ENCODE data around the gene ASMT. TPM values are rescaled to one million over a fixed set of nuclear protein-coding genes. Genes with fewer than 3 reads are reported as not detected.

Gene ASMT
- total RNA-seq, 1 experiment from 2014 or later, result not detected

- DNase-seq (ENCODE audit: low read depth, low spot score) (no peak), ATAC-seq (no peak)
- H3K4me3 ChIP-seq (replicated peaks in 1 of 2; ENCODE audit: low read depth in 1 of 2, low read length in 2 of 2), result no peak overlapping the region
- CTCF ChIA-PET, result no interaction called here
- H3K9me3 ChIP-seq (ENCODE audit: control insufficient read depth in 1 of 2, insufficient read depth in 1 of 2, low read depth in 1 of 2, low read length in 2 of 2), result no peaks in the 10 kb centered on the region
- no peak overlapping the region for H3K4me2 ChIP-seq (ENCODE audit: low read length)
- no peak overlapping the region for H3K27ac ChIP-seq (ENCODE audit: low read depth, low read length)
- no peaks in the 10 kb centered on the region for H3K79me2 ChIP-seq (ENCODE audit: insufficient read depth, low read length)
- intact Hi-C loops (cut with micrococcal nuclease), result no loop called here
- no peak overlapping the region for H3K9ac ChIP-seq (ENCODE audit: low read length)
- no TSS peak for BruUV-seq (replicated peaks)
- POLR2A ChIA-PET, result no interaction called here
- H2AFZ ChIP-seq (ENCODE audit: low read depth, low read length, poor library complexity, severe bottlenecking), result no peak overlapping the region
- H4K20me1 ChIP-seq (ENCODE audit: insufficient read depth), result no peaks in the 10 kb centered on the region
- no peaks in the 10 kb centered on the region for H3K36me3 ChIP-seq (ENCODE audit: control insufficient read depth in 1 of 2, insufficient read depth in 2 of 2, low read length in 2 of 2)
- RAD21 ChIA-PET (ENCODE audit: low non-redundant PET in 1 of 2, low total read pairs in 2 of 2, uncharacterized antibody in 2 of 2, unreplicated experiment in 2 of 2), result no interaction called here
- no peaks in the 10 kb centered on the region for H3K27me3 ChIP-seq (ENCODE audit: insufficient read depth, low read length)
- TF ChIP-seq EGR1 (IDR thresholded peaks at IDR 0.05; ENCODE audit: low read depth), result no peak
- TF ChIP-seq EZH2phosphoT487 (IDR thresholded peaks at IDR 0.05; ENCODE audit: borderline replicate concordance), result no peak
- no peak for TF ChIP-seq ZNF274 (IDR thresholded peaks at IDR 0.05; ENCODE audit: low read depth, low read length)
- no peak for TF ChIP-seq CBX3 (IDR thresholded peaks at IDR 0.05; ENCODE audit: low read depth)
- TF ChIP-seq YY1 (IDR thresholded peaks at IDR 0.05; ENCODE audit: extremely low read depth, insufficient replicate concordance, low read depth, low read length), result no peak
- no peak for TF ChIP-seq TCF7L2 (IDR thresholded peaks at IDR 0.05; ENCODE audit: borderline replicate concordance, extremely low read depth, insufficient read depth, insufficient read length)
- TF ChIP-seq, protein P1, sequence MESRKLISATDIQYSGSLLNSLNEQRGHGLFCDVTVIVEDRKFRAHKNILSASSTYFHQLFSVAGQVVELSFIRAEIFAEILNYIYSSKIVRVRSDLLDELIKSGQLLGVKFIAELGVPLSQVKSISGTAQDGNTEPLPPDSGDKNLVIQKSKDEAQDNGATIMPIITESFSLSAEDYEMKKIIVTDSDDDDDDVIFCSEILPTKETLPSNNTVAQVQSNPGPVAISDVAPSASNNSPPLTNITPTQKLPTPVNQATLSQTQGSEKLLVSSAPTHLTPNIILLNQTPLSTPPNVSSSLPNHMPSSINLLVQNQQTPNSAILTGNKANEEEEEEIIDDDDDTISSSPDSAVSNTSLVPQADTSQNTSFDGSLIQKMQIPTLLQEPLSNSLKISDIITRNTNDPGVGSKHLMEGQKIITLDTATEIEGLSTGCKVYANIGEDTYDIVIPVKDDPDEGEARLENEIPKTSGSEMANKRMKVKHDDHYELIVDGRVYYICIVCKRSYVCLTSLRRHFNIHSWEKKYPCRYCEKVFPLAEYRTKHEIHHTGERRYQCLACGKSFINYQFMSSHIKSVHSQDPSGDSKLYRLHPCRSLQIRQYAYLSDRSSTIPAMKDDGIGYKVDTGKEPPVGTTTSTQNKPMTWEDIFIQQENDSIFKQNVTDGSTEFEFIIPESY (IDR thresholded peaks at IDR 0.05; ENCODE audit: extremely low read depth, insufficient replicate concordance, low read length), result no peak
- TF ChIP-seq, protein P2, sequence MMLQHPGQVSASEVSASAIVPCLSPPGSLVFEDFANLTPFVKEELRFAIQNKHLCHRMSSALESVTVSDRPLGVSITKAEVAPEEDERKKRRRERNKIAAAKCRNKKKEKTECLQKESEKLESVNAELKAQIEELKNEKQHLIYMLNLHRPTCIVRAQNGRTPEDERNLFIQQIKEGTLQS (IDR thresholded peaks at IDR 0.05), result no peak
- TF ChIP-seq CTCF (IDR thresholded peaks at IDR 0.05 in 2 of 3, conservative IDR thresholded peaks at IDR 0.05 in 1 of 3; ENCODE audit: borderline replicate concordance in 1 of 3, insufficient read depth in 1 of 3, low read depth in 2 of 3, low read length in 2 of 3), result no peak
- no peak for TF ChIP-seq ELF1 (IDR thresholded peaks at IDR 0.05; ENCODE audit: borderline replicate concordance, low read depth)
- TF ChIP-seq, protein P3, sequence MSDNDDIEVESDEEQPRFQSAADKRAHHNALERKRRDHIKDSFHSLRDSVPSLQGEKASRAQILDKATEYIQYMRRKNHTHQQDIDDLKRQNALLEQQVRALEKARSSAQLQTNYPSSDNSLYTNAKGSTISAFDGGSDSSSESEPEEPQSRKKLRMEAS (IDR thresholded peaks at IDR 0.05), result no peak
- no peak for TF ChIP-seq FOSL1 (IDR thresholded peaks at IDR 0.05; ENCODE audit: low read depth)
- TF ChIP-seq ZFX (IDR thresholded peaks at IDR 0.05), result no peak
- TF ChIP-seq POLR2A (IDR thresholded peaks at IDR 0.05; ENCODE audit: borderline replicate concordance, extremely low read depth, insufficient read depth, insufficient read length), result no peak
- TF ChIP-seq SP1 (IDR thresholded peaks at IDR 0.05; ENCODE audit: low read depth), result no peak
- TF ChIP-seq CEBPB (IDR thresholded peaks at IDR 0.05; ENCODE audit: low read depth), result no peak
- no peak for TF ChIP-seq POLR2AphosphoS5 (IDR thresholded peaks at IDR 0.05; ENCODE audit: low read depth, low read length)
- TF ChIP-seq RAD21 (IDR thresholded peaks at IDR 0.05; ENCODE audit: low read depth), result no peak
- no peaks in the 10 kb centered on the region for H3K9me2 ChIP-seq (ENCODE audit: insufficient read depth)
- H3K4me1 ChIP-seq (ENCODE audit: control insufficient read depth in 1 of 2, insufficient read depth in 2 of 2, low read length in 2 of 2), result no peaks in the 10 kb centered on the region
Observed at GRCh38 chrX:1576201-1576992, 38.5 kb upstream of the ASMT start.
